ENCODE measurements around the gene OR5T2. TPM values are rescaled to one million over a fixed set of nuclear protein-coding genes. Genes with fewer than 3 reads are reported as not detected.

The OR5T2 gene
- total RNA-seq, 1 donor from 2014 or later, result not detected

DNA sequence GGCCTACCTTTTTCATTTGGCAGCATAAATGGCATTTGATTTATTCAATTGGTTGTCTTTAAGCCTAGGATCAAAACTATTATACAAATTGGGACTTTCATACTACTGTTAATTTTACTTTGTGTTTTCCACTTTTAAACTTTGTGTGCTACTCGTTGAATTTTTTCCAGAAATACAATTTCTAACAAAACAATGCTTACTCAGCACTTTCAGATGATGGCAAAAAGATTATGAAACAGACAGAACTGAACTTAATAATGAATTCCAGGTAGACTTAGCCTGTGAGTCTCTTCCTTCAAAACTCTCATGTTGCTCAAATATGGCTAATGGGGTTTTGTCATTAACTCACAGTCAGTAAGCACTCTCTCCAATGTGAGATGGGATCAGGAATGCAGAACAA, 26.3 kb downstream of the OR5T2 start:
- Histone ChIP-seq H3K27ac (no peak overlapping the region), H3K36me3 (no peaks in the 10 kb centered on the region), H3K9me3 (no peaks in the 10 kb centered on the region), H3K27me3 (no peaks in the 10 kb centered on the region), H3K4me3 (no peak overlapping the region), H3K4me1 (no peaks in the 10 kb centered on the region)
- TF ChIP-seq, protein P1, sequence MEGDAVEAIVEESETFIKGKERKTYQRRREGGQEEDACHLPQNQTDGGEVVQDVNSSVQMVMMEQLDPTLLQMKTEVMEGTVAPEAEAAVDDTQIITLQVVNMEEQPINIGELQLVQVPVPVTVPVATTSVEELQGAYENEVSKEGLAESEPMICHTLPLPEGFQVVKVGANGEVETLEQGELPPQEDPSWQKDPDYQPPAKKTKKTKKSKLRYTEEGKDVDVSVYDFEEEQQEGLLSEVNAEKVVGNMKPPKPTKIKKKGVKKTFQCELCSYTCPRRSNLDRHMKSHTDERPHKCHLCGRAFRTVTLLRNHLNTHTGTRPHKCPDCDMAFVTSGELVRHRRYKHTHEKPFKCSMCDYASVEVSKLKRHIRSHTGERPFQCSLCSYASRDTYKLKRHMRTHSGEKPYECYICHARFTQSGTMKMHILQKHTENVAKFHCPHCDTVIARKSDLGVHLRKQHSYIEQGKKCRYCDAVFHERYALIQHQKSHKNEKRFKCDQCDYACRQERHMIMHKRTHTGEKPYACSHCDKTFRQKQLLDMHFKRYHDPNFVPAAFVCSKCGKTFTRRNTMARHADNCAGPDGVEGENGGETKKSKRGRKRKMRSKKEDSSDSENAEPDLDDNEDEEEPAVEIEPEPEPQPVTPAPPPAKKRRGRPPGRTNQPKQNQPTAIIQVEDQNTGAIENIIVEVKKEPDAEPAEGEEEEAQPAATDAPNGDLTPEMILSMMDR (IDR thresholded peaks at IDR 0.05), result no peak
- no peak for DNase-seq (ENCODE audit: low spot score in 2 of 2)
- intact Hi-C loops (cut with DNase I), result no loop called here

DNA sequence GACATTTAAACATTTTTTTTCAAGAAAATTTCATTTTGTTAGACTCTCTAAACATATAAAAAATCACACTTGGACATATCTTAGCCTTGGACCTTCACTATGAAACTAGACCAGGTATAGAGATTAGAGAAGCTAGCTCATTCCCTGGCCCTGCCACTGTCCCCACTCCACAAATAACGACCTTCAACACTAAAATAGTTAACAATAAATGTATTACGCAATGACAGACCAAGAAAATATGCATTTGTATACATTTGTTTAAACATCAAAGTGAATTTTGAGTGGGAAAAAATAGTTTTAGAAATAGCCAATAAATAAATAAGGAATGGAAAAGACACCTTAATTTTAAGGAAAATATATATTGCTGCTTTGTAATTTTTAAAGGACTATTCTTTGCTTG, 36.7 kb downstream of the OR5T2 start:
- H3K27ac ChIP-seq, result no peak overlapping the region
- no peak overlapping the region for H3K4me3 ChIP-seq
- DNase-seq (ENCODE audit: low spot score in 2 of 2), result no peak
- H3K9me3 ChIP-seq, result no peaks in the 10 kb centered on the region
- H3K27me3 ChIP-seq, result no peaks in the 10 kb centered on the region
- TF ChIP-seq, protein P1 (IDR thresholded peaks at IDR 0.05), result no peak
- H3K4me1 ChIP-seq, result no peaks in the 10 kb centered on the region
- H3K36me3 ChIP-seq, result no peaks in the 10 kb centered on the region
- intact Hi-C loops (cut with DNase I), result no loop called here

DNA sequence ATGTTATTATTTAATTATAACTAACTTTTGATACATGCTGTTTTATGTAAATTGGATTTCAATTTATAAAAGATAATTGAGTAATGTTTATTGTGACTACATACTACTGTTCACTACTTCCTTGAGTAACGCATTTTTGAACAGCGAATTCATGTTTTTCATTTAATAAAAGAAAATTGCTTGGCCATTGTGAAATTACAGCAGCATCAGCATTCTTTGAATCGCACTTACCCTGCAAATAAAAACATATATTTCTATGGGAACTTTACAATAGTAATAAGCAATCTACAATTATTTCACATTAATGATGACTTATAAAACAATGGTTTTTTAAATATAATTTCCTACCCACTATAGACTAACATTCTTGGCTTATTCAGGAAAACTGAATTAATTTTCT, 37.4 kb downstream of the OR5T2 start:
- TF ChIP-seq, protein P1 (IDR thresholded peaks at IDR 0.05), result no peak

DNA sequence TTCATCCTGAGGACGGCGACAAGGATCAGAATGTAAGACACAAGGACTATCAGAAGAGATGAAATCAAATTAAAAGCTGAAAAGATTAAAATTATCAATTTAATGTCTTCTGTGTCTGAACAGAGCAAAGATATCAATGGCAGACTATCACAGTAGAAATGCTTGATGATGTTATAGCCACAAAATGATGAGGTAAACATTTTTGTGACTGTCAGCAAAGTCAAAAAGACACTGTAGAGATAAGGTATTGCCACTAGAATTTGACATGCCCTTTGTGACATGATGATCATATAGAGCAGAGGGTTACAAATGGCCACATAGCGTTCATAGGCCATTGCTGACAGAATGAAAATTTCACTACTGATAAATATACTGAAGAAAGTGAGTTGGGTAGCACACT, 45.5 kb downstream of the OR5T2 start:
- no peak overlapping the region for H3K27ac ChIP-seq
- H3K27me3 ChIP-seq, result no peaks in the 10 kb centered on the region
- DNase-seq (ENCODE audit: low spot score in 2 of 2), result no peak
- TF ChIP-seq, protein P1 (IDR thresholded peaks at IDR 0.05), result no peak
- H3K9me3 ChIP-seq, result no peaks in the 10 kb centered on the region
- no peak overlapping the region for H3K4me3 ChIP-seq
- intact Hi-C loops (cut with DNase I), result no loop called here
- H3K4me1 ChIP-seq, result no peaks in the 10 kb centered on the region
- H3K36me3 ChIP-seq, result no peaks in the 10 kb centered on the region

More for the DNA sequence above, 37.4 kb downstream of the OR5T2 start:
- Histone ChIP-seq H3K9me3 (no peaks in the 10 kb centered on the region), H3K27me3 (no peaks in the 10 kb centered on the region), H3K27ac (no peak overlapping the region), H3K4me1 (no peaks in the 10 kb centered on the region), H3K4me3 (no peak overlapping the region), H3K36me3 (no peaks in the 10 kb centered on the region)
- intact Hi-C loops (cut with DNase I), result no loop called here
- DNase-seq (ENCODE audit: low spot score in 2 of 2), result no peak

DNA sequence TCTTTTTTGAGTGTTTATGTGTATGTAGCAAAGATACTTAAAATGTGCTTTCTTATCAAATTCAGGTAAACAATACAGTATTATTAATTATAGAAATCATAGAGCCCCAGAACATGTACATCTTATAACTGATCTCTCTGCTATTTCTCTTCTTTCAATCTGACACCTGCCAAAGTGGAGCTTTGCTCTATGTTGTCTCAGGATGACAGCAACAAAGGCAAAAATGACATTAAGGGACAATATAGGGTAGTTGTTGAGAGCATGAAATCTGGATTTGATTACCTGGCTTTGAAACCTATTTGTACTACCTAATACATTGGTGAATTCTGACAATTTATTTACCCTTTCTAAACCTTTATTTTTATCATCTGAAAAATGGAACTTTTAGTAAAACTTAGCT, 50.6 kb downstream of the OR5T2 start:
- intact Hi-C loops (cut with DNase I), result no loop called here
- TF ChIP-seq, protein P1 (IDR thresholded peaks at IDR 0.05), result no peak

More for the DNA sequence above, 50.6 kb downstream of the OR5T2 start:
- H3K27ac ChIP-seq, result no peak overlapping the region
- DNase-seq (ENCODE audit: low spot score in 2 of 2), result no peak
- no peak overlapping the region for H3K4me3 ChIP-seq
- no peaks in the 10 kb centered on the region for H3K27me3 ChIP-seq
- no peaks in the 10 kb centered on the region for H3K36me3 ChIP-seq
- H3K9me3 ChIP-seq, result peaks cover 0 to 7% of the 10 kb centered on the region in 2 donors
- H3K4me1 ChIP-seq, result no peaks in the 10 kb centered on the region

Other genes starting within 250 kb of the OR5T2 start
- not detected for gene OR5F1, start 239.6 kb downstream of the OR5T2 start, total RNA-seq
- not detected for gene OR5AS1, start 206.6 kb downstream of the OR5T2 start, total RNA-seq
- not detected for gene OR8I2, start 140.9 kb downstream of the OR5T2 start, total RNA-seq
- gene OR8H2, start 130.6 kb downstream of the OR5T2 start, total RNA-seq, result not detected
- not detected for gene OR8H3, start 111.9 kb downstream of the OR5T2 start, total RNA-seq
- not detected for gene OR8J3, start 94.1 kb downstream of the OR5T2 start, total RNA-seq
- gene OR8K5, start 73.9 kb downstream of the OR5T2 start, total RNA-seq, result not detected
- gene OR5J2, start 57.6 kb downstream of the OR5T2 start, total RNA-seq, result not detected
- not detected for gene OR5T3, start 18.0 kb upstream of the OR5T2 start, total RNA-seq
- not detected for gene OR5T1, start 39.9 kb upstream of the OR5T2 start, total RNA-seq
- not detected for gene OR8H1, start 58.0 kb upstream of the OR5T2 start, total RNA-seq
- gene OR8K3, start 80.9 kb upstream of the OR5T2 start, total RNA-seq, result not detected
- not detected for gene OR8K1, start 111.8 kb upstream of the OR5T2 start, total RNA-seq
- gene OR8J1, start 120.0 kb upstream of the OR5T2 start, total RNA-seq, result not detected
- not detected for gene OR8U1, start 141.4 kb upstream of the OR5T2 start, total RNA-seq
- not detected for gene OR5AL1, start 178.4 kb upstream of the OR5T2 start, total RNA-seq
- not detected for gene OR5M3, start 239.1 kb upstream of the OR5T2 start, total RNA-seq